Peyer's patch (tissue), 4 donors: ENCODE data around the gene NOS1AP.

ENCODE experiments used
- CTCF ChIP-seq, 6 experiments: fragments of 450-650 bp in 4 of 6; fragments of 200-600 bp in 2 of 6; sonication (generic) in 1 of 6; IDR thresholded peaks; one replicate each; pipeline ENCODE4 v1.5.1; 2017 to 2019; ENCODE audit warnings: antibody characterized with exemption in 6 of 6, mild to moderate bottlenecking in 3 of 6, moderate library complexity in 1 of 6
- POLR2A ChIP-seq, 2 donors: fragments of 450-650 bp; IDR thresholded peaks; one replicate each; pipeline ENCODE4 v1.5.1; 2017; ENCODE audit warnings: antibody characterized with exemption in 2 of 2, mild to moderate bottlenecking in 2 of 2, moderate library complexity in 2 of 2

GRCh38 chr1:162195567-162195966 lies 126.1 kb downstream of the NOS1AP start:
- TF ChIP-seq CTCF (IDR thresholded peaks at IDR 0.05) (no peak), POLR2A (IDR thresholded peaks at IDR 0.05) (no peak)
